ENCODE measurements around the gene LRRC32. TPM values are rescaled to one million over a fixed set of nuclear protein-coding genes. Genes with fewer than 3 reads are reported as not detected.

The LRRC32 gene
- total RNA-seq, 2 experiments from 2014 or later: 1.8 to 2.4 TPM

DNA sequence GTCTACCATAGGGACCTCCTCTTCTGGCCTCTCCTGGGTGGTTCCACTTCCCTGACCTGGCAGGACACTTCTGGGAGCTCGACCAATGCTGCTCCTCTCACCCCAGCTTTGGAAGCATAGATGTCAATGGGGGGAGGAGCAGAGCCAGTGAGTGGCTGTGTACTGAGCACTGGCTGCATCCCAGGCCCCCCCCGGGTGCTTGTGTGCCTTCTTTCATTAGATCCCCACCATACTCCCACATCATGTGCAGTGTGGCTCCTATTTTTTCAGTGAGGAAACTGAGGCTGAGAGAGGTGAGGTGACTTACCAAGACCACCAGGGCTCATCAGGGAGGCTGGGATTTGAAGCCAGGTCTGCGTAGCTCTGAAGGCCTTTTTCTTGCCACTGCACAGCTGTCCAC lies 44.3 kb downstream of the LRRC32 start:
- Histone ChIP-seq H3K4me3 (ENCODE audit: low read length) (no peak overlapping the region), H3K9me3 (ENCODE audit: control insufficient read depth in 1 of 2, insufficient read depth in 1 of 2, low read length in 2 of 2) (peaks cover 10 to 19% of the 10 kb centered on the region in 2 experiments), H3K27ac (ENCODE audit: low read depth in 1 of 2, low read length in 2 of 2) (no peak overlapping the region), H3K36me3 (ENCODE audit: insufficient read depth, low read length) (no peaks in the 10 kb centered on the region), H3K4me1 (ENCODE audit: insufficient read depth, low read length) (peaks cover 20% of the 10 kb centered on the region), H3K27me3 (ENCODE audit: control insufficient read depth in 1 of 2, insufficient read depth in 2 of 2, low read length in 2 of 2) (no peaks in the 10 kb centered on the region)
- peaks cover 6% of the 10 kb centered on the region for H3K9me3 Mint-ChIP-seq
- CTCF ChIA-PET: no interaction called here
- H3K27me3 Mint-ChIP-seq: no peaks in the 10 kb centered on the region
- H3K4me3 Mint-ChIP-seq: no peak overlapping the region
- H3K4me1 Mint-ChIP-seq (ENCODE audit: low read depth): peaks cover 19% of the 10 kb centered on the region
- H3K27ac Mint-ChIP-seq: no peak overlapping the region
- DNase-seq (no peak), ATAC-seq (ENCODE audit: poor library complexity) (no peak)
- no peaks in the 10 kb centered on the region for H3K36me3 Mint-ChIP-seq (ENCODE audit: low read depth)
- intact Hi-C loops (cut with DNase I, micrococcal nuclease): no loop called here
- TF ChIP-seq, protein P1, sequence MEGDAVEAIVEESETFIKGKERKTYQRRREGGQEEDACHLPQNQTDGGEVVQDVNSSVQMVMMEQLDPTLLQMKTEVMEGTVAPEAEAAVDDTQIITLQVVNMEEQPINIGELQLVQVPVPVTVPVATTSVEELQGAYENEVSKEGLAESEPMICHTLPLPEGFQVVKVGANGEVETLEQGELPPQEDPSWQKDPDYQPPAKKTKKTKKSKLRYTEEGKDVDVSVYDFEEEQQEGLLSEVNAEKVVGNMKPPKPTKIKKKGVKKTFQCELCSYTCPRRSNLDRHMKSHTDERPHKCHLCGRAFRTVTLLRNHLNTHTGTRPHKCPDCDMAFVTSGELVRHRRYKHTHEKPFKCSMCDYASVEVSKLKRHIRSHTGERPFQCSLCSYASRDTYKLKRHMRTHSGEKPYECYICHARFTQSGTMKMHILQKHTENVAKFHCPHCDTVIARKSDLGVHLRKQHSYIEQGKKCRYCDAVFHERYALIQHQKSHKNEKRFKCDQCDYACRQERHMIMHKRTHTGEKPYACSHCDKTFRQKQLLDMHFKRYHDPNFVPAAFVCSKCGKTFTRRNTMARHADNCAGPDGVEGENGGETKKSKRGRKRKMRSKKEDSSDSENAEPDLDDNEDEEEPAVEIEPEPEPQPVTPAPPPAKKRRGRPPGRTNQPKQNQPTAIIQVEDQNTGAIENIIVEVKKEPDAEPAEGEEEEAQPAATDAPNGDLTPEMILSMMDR (IDR thresholded peaks at IDR 0.05): no peak
- POLR2A ChIA-PET: no interaction called here

DNA sequence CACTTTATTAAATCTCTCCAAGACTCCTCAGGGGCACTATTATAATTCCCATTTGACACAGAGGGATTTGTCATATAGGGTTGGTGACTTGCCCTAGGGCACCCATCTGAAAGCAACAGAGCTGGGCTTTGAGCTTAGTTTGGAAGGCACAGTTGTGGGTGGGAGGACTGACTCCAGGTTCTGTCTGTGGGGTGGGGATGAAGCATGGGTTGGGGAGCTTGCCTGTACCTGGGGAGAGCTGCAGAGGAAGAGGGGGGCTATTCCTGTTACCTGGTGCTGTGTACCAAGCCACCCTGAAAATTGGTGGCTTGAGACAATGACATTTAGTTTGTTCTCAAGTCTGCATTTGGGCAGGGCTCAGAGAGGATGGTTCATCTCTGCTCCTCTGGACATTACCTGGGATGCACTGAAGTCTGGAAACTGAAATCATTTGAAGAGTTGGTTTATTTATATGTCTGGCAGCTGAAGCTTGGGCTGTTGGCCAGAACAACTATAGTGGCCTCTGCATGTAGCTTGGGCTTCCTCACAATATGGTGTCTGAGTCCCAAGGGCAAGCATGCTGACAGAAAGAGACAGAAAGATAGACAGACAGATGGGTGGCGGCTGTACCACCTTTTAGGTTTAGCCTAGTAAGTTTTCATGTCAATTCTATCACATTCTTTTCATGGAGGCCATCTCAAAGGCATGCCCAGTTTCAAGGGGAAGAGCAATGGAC lies 44.9 kb downstream of the LRRC32 start:
- Mint-ChIP-seq H3K4me1 (ENCODE audit: low read depth) (peaks cover 19% of the 10 kb centered on the region), H3K36me3 (ENCODE audit: low read depth) (no peaks in the 10 kb centered on the region), H3K27me3 (no peaks in the 10 kb centered on the region), H3K9me3 (peaks cover 6% of the 10 kb centered on the region), H3K4me3 (no peak overlapping the region), H3K27ac (no peak overlapping the region)
- Histone ChIP-seq H3K9me3 (ENCODE audit: control insufficient read depth in 1 of 2, insufficient read depth in 1 of 2, low read length in 2 of 2) (peaks cover 10 to 19% of the 10 kb centered on the region in 2 experiments), H3K4me1 (ENCODE audit: insufficient read depth, low read length) (peaks cover 20% of the 10 kb centered on the region), H3K27me3 (ENCODE audit: control insufficient read depth in 1 of 2, insufficient read depth in 2 of 2, low read length in 2 of 2) (no peaks in the 10 kb centered on the region), H3K27ac (ENCODE audit: low read depth in 1 of 2, low read length in 2 of 2) (no peak overlapping the region), H3K36me3 (ENCODE audit: insufficient read depth, low read length) (no peaks in the 10 kb centered on the region), H3K4me3 (ENCODE audit: low read length) (no peak overlapping the region)
- ChIA-PET POLR2A (no interaction called here), CTCF (no interaction called here)
- no peak for ATAC-seq (ENCODE audit: poor library complexity)
- intact Hi-C loops (cut with DNase I, micrococcal nuclease): no loop called here
- DNase-seq: no peak
- TF ChIP-seq, protein P1 (IDR thresholded peaks at IDR 0.05): no peak

DNA sequence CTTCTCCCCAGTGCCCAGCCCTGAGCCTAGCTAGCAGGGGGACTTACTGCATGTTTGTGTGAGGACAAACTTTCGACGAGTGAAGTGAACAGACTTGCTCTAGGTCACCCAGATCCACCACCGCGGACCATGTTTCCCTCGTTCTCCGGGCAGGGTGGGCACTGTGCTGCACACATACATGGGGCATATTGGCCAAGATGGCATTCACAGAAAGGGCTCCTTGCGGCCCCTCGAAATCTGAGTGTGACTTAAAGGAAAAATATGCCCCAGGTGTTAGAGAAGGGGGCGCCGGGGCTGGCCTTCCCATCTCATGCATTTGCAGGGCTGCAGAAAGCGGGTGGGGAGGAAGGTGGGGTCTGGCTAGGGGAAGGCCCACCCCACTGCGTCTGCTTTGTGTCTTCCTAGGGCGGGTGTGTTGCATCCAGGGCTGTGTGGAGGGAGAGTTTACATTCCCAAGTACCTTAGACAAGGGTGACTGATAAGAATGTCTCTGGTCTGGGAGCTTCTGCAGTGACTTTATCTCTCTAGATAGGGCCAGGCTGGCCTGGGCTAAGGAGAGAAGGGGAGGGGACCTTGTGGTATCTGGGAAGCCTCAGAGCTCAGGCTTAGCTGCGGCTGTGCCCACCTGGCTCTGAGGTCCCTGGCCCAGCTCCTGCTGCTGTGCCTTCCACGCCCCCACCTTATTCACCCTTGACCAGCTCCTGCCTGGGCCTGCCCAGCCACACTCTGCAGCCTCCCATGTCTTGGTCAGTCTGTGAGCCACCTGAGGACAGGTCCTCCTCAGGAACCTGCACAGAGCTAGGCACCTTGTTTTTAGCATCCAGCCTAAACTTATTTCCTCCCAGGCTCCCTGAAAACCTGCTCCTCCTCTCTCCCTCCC lies 45.8 kb downstream of the LRRC32 start:
- Mint-ChIP-seq H3K27ac (no peak overlapping the region), H3K4me3 (no peak overlapping the region), H3K4me1 (ENCODE audit: low read depth) (peaks cover 12% of the 10 kb centered on the region), H3K27me3 (no peaks in the 10 kb centered on the region), H3K36me3 (ENCODE audit: low read depth) (no peaks in the 10 kb centered on the region), H3K9me3 (peaks cover 6% of the 10 kb centered on the region)
- DNase-seq (no peak), ATAC-seq (ENCODE audit: poor library complexity) (no peak)
- TF ChIP-seq, protein P1 (IDR thresholded peaks at IDR 0.05): no peak
- intact Hi-C loops (cut with DNase I, micrococcal nuclease): no loop called here
- peaks cover 10 to 19% of the 10 kb centered on the region in 2 experiments for H3K9me3 ChIP-seq (ENCODE audit: control insufficient read depth in 1 of 2, insufficient read depth in 1 of 2, low read length in 2 of 2)
- H3K4me1 ChIP-seq (ENCODE audit: insufficient read depth, low read length): peaks cover 12% of the 10 kb centered on the region
- no peaks in the 10 kb centered on the region for H3K36me3 ChIP-seq (ENCODE audit: insufficient read depth, low read length)
- no peak overlapping the region for H3K4me3 ChIP-seq (ENCODE audit: low read length)
- ChIA-PET POLR2A (no interaction called here), CTCF (no interaction called here)
- H3K27ac ChIP-seq (ENCODE audit: low read depth in 1 of 2, low read length in 2 of 2): no peak overlapping the region
- no peaks in the 10 kb centered on the region for H3K27me3 ChIP-seq (ENCODE audit: control insufficient read depth in 1 of 2, insufficient read depth in 2 of 2, low read length in 2 of 2)
